ENCODE measurements around the gene DGKG. TPM values are rescaled to one million over a fixed set of nuclear protein-coding genes. Genes with fewer than 3 reads are reported as not detected.
A peak's percentile ranks its signal among the peaks of the same experiment; 100 is the strongest.

Gene DGKG
- total RNA-seq, 1 donor from 2014 or later: 5.7 TPM

- no peak for ATAC-seq
- DNase-seq: no peak
- Histone ChIP-seq H3K4me1 (peaks cover 39% of the 10 kb centered on the region), H3K27me3 (ENCODE audit: low read depth) (peaks cover 5% of the 10 kb centered on the region), H3K27ac (peak overlapping the region; percentile 15), H3K9me3 (no peaks in the 10 kb centered on the region), H3K4me3 (peak overlapping the region; percentile 2), H3K36me3 (peaks cover 5% of the 10 kb centered on the region)
- intact Hi-C loops (cut with DNase I): no loop called here
- no peak for TF ChIP-seq CTCF (IDR thresholded peaks at IDR 0.05)
These were observed 256.5 kb downstream of the DGKG start for GRCh38 chr3:186105543-186105942.

GRCh38 chr3:186102687-186103086, 259.3 kb downstream of the DGKG start:
- DNase-seq (no peak), ATAC-seq (no peak)
- Histone ChIP-seq H3K4me3 (no peak overlapping the region), H3K27me3 (ENCODE audit: low read depth) (peaks cover 5% of the 10 kb centered on the region), H3K4me1 (peaks cover 45% of the 10 kb centered on the region), H3K36me3 (peaks cover 5% of the 10 kb centered on the region), H3K9me3 (no peaks in the 10 kb centered on the region), H3K27ac (no peak overlapping the region)
- intact Hi-C loops (cut with DNase I): no loop called here
- no peak for TF ChIP-seq CTCF (IDR thresholded peaks at IDR 0.05)

GRCh38 chr3:186100398-186100797, 261.6 kb downstream of the DGKG start:
- Histone ChIP-seq H3K36me3 (peaks cover 5% of the 10 kb centered on the region), H3K4me1 (peaks cover 48% of the 10 kb centered on the region), H3K27ac (no peak overlapping the region), H3K27me3 (ENCODE audit: low read depth) (no peaks in the 10 kb centered on the region), H3K9me3 (no peaks in the 10 kb centered on the region), H3K4me3 (no peak overlapping the region)
- ATAC-seq: no peak
- intact Hi-C loops (cut with DNase I): no loop called here
- DNase-seq: no peak
- TF ChIP-seq CTCF (IDR thresholded peaks at IDR 0.05): no peak

- Histone ChIP-seq H3K9me3 (no peaks in the 10 kb centered on the region), H3K27me3 (ENCODE audit: low read depth) (no peaks in the 10 kb centered on the region), H3K4me3 (no peak overlapping the region), H3K4me1 (peaks cover 54% of the 10 kb centered on the region), H3K36me3 (no peaks in the 10 kb centered on the region), H3K27ac (peak overlapping the region; percentile 25)
- intact Hi-C loops (cut with DNase I): no loop called here
- TF ChIP-seq CTCF (IDR thresholded peaks at IDR 0.05): no peak
- ATAC-seq (no peak), DNase-seq (peak; percentile 63)
These were observed 262.9 kb downstream of the DGKG start for GRCh38 chr3:186099178-186099577.

- peaks cover 54% of the 10 kb centered on the region for H3K4me1 ChIP-seq
- no peaks in the 10 kb centered on the region for H3K36me3 ChIP-seq
- intact Hi-C loops (cut with DNase I): no loop called here
- H3K4me3 ChIP-seq: no peak overlapping the region
- H3K27ac ChIP-seq: peak overlapping the region; percentile 34
- no peak for ATAC-seq
- no peak for DNase-seq
- H3K27me3 ChIP-seq (ENCODE audit: low read depth): no peaks in the 10 kb centered on the region
- no peak for TF ChIP-seq CTCF (IDR thresholded peaks at IDR 0.05)
- no peaks in the 10 kb centered on the region for H3K9me3 ChIP-seq
These were observed 263.3 kb downstream of the DGKG start for GRCh38 chr3:186098740-186099139.
